GM19455 (cell line): ENCODE measurements around the gene SLC12A4.
"Not testable (repeated sequence)": the region's sequence is repeated elsewhere in the genome, so short reads cannot be mapped to it uniquely, and the experiment has no call there.

Experiments used
- ATAC-seq: cut with Tn5 transposase; IDR thresholded peaks from one replicate; pipeline ENCODE4 v1.9.1; 2021; ENCODE audit not compliant: unreplicated experiment

SLC12A4 gene

DNA sequence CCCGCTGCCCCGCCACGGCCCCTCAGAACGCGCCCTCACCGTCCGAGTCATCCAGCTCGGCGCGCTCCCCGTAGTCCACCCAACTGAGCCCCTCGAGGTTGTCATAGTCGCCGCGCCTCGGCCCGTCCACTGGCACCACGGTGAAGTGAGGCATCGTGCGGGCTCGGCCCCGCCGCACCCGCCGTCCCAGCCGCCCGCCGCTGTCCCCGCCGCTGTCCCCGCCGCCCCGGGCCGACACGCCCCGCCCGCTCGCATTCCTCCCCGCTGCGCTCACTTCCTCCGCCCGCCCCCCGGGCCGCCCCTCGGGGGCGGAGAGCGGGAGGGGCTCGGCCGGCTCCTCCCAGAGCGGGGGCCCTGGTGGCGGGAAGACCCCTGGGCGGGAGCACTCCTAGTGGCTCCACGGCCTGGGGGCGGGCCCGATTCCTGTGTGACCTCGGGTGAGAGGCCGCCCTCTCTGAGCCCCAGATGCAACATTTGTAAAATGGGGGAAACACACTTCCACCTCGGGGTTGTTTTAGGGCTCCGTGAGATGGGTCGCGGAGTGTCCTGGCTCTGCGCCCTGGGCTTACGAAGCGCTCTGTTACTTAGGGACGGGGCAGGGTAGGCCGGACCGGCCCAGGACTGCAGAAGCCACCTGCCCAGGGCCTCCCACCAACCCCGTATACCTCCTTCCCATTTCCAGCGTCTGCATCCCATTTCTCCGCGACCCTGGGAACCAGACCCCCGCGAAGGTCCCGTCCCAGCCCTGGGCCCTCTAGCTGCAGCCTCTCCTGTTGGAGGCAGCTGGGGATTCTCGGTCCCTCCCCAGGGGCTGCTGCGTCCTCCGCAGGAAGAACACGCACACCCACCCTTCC, at the start of gene SLC12A4:
SLC12A4 (minus strand) TSS at position 238 of the 854 bp plus-strand sequence; CDS start at position 154, 84 bp downstream.
- ATAC-seq, result peak; percentile 74

DNA sequence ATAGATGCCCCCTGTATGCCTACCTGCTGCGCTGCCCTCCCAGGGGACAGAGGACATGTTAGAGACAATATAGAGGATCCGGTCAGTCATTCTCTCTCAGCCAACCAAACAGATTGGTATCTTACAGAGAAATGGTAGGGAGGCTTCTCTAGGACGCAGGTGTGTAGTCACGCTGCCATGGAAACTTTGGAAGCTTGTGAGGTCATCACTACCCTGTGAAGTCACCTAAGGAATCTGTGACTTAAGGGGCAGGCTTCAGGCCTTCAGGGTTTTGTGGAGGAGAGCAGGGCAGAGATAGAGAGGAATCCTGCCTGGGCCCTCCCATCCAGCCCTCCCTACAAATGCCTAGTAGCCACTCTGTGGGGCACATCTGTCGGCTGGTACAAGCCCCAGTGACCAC, 47.2 kb upstream of the SLC12A4 start, which contains the start of gene DPEP2NB:
DPEP2NB (minus strand) TSS at position 231 of the 400 bp plus-strand sequence; CDS start at position 90, 141 bp downstream.
- ATAC-seq, result no peak

DNA sequence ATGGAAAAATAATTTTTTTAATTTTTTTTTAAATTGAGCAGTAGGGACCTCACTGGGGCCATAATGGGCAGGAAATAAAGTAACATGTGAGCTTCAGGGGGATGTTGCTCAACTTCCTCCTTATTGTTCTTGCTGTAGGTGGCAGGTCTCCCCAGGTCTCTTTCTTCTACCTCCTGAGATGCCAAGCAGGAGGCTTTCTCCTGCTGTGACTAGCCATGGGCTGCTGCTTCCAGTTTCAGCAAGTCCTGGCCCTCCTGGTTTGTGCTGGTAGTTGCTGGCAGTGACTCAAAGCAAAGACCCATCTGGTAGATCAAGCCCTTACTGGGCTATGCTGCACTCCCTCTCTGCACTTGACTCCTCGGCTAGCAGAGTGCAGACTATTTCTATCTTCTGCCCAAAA, 45.0 kb upstream of the SLC12A4 start:
- ATAC-seq, result no peak

DNA sequence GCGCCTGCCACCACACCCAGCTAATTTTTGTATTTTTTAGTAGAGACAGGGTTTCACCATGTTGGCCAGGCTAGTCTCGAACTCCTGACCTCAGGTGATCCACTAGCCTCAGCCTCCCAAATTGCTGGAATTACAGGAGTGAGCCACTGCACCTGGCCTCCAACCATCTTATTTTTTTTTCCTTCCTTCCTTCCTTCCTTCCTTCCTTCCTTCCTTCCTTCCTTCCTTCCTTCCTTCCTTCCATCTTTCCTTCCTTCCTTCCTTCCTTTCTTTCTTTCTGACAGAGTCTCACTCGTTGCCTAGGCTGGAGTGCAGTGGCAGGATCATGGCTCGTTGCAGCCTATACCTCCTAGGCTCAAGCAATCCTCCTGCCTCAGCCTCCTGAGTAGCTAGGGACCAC, 41.4 kb upstream of the SLC12A4 start:
- ATAC-seq, result not testable (repeated sequence)

DNA sequence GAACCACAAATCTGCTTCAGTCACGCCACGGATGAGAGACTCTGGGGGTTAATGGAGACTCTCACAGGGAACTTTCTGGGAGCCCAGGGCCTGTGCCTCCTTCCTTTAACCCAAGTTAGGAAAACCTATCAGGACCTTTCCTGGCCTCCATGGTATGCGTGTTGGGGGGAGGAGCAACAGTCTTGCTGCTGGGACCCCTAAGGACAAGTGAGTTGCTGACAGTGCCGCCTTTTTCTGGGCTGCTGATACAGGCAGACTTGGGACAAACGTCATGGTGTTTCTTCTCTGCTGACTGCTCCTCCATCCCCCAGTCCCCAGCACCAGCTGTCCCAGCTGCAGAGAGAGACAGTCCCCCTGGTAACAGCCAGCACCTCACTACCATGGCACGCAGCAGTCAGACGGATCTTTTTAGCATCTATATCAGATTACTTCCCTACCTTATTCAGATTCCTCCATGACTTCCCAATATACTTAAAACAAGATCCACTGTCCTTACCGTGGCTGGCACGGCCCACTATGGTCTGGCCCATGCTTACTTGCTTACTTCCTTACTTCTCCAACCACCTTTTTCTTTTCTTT, 40.8 kb upstream of the SLC12A4 start:
- no peak for ATAC-seq

DNA sequence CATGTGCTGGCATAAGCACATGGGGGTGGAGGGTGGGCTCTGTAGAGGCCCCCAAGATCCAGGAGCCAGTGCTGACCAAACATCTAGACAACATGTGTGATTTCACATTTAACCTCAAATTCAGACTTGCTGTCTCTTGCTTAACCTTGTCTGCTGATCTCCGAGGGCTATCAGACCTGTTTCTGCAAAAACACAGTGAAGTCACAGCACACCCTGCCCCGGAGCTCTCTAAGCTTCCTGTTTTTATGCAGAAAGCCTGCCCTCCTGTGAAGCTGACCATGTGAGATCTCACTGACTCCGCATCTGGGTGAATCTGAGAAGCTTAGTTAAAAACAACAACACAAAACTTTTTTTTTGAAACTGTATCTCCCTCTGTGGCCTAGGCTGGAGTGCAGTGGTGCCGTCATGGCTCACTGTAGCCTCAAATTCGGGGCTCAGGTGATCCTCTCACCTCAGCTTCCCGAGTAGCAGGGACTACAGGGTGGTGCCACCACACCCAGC, 37.4 kb upstream of the SLC12A4 start:
- no peak for ATAC-seq

DNA sequence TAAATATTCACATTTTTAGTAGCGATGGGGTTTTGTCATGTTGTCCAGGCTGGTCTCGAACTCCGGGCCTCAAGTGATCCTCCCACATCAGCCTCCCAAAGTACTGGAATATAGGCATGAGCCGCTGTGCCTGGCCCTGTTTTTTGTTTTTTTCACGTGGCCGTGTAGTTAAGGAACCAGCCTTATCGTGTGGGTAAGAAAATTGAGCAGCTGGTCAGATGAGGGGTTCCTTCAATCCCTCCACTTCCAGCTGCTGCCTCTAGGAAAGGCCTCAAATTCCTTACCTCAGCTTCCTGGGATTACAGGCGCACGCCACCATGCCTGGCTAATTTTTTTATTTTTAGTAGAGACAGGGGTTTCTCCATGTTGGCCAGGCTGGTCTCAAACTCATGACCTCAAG, 36.8 kb upstream of the SLC12A4 start:
- no peak for ATAC-seq

DNA sequence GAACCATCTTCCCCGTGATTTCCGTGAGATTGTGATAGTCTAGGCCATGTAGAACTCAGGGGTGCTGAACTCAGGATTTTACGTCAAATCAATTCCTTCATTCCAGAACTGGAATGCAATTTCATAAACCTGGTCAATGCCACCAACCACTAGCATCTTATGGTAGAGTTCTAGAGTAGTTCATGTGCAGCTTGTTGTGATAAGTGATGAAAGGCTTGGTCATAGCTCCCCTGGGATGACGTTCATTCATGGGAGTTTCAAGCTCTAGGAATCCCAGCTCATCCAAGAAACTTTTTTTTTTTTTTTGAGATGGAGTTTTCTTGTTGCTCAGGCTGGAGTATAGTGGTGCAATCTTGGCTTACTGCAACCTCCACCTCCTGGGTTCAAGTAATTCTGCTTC, 34.6 kb upstream of the SLC12A4 start:
- ATAC-seq, result no peak

DNA sequence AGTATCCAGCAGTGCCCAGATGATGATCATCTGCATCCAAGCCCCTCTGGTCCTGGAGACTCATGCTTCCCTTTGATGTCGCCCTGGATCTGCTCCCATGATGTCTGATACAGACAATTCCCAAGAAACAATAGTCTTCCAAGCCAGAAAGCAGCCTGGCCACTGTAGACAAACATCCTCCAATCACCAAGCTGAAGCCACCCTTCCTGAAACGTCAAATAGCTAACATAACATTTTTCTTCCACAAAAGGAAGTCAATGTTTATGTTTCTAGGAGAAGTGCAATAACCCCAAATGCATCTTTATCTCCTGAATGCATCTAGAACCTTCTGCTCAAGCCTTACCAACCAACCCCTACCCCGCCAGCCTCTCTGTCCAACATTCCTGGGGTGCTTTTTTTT, 32.0 kb upstream of the SLC12A4 start:
- no peak for ATAC-seq

DNA sequence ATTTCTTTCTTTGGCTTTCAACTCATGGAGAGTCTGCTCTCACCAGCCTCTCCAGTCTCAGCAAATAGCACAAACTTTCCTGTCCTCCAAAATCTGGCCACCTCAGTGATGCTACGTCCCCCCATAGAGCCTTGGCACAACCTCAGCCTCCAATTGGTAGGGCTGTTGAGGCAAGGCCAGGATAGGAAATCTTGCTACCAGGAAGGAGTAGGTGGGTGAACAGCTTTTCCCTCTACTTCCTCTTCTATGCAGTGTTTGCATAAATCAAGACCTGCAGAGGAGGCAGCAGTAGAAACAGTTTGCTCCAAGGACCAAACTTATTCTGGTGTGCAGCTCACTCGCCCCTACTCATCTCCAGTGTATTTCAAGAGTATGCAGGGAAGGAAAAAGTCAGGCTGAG, 31.5 kb upstream of the SLC12A4 start:
- no peak for ATAC-seq

DNA sequence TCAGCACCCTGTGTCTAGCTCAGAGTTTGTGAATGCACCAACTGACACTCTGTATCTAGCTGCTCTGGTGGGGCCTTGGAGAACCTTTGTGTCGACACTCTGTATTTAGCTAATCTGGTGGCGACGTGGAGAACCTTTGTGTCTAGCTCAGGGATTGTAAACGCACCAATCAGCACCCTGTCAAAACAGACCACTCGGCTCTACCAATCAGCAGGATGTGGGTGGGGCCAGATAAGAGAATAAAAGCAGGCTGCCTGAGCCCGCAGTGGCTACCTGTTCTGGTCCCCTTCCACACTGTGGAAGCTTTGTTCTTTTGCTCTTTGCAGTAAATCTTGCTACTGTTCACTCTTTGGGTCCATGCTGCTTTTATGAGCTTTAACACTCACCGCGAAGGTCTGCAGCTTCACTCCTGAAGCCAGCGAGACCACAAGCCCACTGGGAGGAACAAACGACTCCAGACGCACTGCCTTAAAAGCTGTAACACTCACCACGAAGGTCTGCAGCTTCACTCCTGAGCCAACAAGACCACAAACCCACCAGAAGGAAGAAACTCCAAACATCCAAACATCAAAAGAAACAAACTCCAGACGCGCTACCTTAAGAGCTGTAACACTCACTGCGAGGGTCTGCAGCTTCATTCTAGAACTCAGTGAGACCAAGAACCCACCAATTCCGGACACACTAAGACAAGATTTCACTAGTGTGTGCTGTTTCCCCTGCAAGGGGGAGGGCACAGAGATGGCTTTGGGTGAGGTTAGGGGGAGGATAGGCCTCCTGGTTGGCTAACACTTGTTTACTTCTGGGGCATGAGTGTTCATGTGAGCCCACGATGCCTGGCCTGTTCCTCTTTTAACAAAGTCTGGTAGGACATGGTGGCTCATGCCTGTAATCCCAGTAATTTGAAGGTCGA, 30.6 kb upstream of the SLC12A4 start, which contains the start of gene DPEP2:
DPEP2 (minus strand) TSS at position 706 of the 910 bp plus-strand sequence. CDS start 6,272 bp downstream, outside the sequence.
- not testable (repeated sequence) for ATAC-seq

DNA sequence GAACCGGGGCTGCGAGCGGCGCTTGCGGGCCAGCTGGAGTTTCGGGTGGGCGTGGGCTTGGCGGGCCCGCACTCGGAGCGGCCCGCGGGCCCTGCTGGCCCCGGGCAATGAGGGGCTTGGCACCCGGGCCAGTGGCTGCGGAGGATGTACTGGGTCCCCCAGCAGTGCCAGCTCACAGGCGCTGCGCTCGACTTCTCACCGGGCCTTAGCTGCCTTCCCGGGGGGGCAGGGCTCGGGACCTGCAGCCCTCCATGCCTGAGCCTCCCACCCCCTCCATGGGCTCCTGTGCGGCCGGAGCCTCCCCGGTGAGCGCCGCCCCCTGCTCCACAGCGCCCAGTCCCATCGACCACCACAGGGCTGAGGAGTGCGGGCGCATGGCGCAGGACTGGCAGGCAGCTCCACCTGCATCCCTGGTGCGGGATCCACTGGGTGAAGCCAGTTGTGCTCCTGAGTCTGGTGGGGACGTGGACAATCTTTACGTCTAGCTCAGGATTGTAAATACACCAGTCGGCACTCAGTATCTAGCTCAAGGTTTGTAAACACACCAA, 29.9 kb upstream of the SLC12A4 start:
- ATAC-seq, result not testable (repeated sequence)

DNA sequence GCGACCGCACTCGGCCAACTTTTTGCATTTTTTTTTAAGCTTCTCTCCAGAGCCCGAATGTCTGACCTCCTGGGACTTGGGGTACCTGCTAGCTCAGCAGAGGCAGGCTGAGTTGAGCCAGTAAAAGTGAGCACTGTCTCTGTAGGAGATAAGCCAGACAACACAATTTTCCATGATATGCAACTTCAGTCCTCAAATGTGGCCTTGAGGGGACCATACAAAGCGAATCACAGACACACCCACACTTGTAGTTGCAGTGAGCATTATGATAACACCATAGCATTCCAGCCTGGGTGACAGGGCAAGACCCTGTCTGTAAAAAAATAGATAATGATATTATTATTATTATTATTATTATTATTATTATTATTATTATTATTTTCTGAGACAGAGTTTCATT, 28.2 kb upstream of the SLC12A4 start:
- ATAC-seq, result no peak

DNA sequence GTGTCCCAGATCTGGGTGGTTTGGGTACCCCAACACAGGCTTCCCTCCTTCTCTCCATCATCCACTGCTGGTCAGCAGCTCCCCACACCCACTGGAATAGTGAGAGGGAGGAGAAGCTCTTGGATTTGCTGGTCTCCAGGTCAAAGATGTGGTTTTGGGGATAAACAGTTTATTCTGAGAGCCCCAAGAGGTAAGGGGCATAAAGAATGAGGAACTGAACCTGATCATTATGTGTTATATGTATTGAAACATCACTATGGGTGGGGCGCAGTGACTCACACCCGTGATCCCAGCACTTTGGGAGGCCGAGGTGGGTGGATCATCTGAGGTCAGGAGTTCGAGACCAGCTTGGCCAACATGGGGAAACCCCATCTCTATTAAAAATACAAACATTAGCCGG, 27.0 kb upstream of the SLC12A4 start:
- ATAC-seq, result no peak

DNA sequence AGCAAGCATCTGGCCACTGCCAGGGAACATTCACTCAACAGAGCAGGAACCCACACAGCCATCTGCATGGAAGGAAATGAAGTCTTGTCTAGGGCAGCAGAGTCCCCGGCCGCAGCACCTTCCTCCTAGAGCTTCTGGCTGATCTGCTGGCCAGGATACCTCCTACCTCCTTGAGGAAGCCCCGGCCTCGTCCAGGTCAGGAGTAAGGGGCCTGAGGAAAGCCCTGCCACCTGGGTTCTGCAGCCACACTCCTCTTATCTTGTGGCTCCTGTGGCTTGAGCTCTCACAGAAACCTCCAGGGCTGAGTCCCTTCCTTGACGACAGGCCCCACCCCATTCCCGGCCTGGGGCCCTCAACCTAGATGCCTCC, 25.6 kb upstream of the SLC12A4 start:
- ATAC-seq, result not testable (repeated sequence)

DNA sequence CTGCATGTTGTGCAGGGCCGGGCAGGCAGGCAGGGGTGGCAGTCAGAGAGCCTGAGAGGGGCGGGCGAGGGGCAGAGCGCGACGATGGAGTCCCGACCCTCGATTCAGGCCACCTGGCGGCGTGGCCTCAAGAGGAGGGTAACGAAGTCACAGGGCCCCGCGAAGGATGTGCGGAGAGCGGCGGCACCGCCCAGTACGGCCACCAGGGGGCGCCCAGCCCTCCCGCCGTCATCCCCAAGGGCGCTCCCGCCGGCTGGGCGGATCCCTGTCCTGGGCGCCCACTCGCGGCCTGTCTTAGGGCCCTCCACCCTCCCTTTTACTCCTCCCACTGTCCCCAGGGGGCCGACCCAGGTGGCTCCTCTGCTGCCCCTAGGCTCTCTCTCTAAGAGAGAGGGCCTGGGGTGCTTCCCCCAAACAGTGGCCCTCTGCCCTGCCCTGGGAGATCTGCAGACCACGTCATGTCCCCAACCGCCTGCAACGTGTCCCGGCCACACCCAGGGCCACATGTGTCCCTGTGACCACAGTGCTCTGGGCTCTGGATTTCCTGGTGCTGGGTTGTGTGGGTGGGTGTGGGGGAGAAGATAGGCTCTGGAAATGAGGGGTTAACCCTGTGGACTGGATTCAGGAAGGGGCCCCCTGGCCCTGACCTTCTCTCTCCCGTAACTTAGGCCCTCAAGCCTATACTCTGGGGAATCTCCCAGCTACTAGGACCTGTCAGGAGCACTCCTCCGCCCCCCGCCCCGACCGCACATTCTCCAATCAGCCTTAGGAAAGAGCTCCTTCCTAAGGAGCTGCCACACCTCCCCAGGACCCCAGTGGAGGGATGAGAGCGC, 25.0 kb upstream of the SLC12A4 start:
- ATAC-seq, result peak; percentile 74

DNA sequence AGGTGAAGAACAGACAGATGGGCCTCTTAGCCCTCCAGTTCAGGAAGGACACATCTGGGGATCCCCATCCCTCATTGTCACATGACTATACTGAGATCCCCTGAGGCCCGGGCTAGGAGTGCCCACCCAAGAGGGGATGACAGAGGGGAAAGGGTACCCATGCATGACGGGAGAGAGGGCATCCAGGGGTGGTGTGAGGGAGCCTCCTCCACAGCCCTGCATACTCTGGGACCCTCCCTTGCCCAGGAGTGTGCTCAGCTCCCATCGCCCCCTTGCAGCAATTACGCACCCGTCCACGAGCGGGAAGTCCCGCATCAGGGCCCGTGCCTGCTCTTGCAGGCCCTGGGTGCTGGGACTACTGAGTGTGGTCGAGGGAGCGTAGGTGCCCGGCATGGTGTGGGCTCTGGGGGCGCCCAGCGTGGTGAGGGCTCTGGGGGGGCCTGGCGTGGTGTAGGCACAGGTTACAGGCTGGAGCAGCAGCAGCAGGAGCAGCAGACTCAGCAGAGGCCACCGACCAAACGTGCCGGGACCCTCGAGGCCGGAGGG, 24.3 kb upstream of the SLC12A4 start:
- peak; percentile 16 for ATAC-seq

DNA sequence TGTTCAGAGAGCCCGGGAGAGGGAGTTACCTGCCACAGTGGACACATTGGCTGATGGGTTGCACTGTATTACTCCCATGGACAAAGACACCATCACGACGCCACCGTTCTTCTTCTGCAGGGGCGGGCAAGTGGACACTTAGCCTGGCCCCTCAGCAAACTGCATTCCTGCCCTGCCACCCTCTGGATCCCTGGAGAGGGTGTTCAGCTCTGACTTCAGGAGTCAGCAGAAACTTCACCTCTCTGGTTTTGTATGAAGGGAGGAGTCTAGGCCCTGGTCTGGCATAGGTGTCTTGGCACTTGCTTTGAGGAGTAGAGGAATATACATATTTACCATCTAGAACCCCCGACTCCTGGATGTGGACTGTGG, 21.6 kb upstream of the SLC12A4 start:
- no peak for ATAC-seq

DNA sequence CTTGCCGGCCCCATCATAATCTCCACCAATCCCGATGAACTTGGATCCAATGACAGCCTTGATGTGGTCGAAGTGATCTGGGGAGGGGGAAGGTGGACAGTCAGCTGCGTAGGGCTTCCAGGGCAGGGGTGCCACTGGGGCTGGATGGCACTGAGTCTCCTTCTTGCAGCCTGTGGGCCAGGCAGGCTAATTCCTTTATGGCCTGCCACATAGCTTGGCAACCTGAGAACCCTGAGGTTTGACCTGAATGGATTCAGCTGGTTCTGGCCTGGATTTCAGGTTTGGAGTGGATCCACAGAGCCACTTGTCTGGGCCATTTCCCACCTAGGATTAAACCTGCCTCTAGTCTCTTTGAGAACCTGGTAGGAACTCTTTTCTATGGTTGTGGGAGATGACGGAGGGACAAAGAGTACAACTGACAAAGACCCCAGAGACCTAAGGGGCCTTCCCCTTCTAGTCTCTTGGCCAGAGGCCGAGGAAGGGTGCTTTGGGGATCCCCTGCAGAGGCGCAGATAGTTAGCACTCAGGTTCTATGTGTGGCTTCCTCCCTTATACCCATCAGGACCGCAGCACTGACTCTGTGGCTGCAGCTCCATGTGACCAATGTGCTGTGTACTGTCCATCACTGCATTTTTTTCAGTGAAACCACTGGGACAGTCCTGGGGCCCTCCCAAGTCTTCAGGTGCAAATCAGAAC, 21.0 kb upstream of the SLC12A4 start:
- ATAC-seq, result no peak
